ENCODE data around the gene DDI1.

DNA sequence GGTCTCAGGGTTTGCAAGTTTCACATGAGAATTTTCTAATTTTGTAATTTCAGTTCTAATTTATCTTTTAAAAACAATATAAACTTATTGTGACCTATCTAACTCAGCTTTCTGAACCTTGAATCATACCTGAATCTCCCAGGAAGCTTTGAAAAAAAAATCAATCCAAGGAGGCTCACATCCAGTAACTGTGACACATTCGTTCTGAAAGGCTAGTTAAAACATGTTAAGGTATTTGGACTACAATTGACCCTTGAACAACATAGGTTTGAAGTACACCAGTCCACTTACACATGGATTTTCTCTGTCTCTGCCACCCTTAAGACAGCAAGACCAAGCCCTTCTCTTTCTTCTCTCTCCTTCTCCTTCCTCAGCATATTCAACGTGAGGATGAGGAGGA, 40.0 kb downstream of the DDI1 start:
- no peak for TF ChIP-seq CTCF (conservative IDR thresholded peaks at IDR 0.05; ENCODE audit: low read depth, low read length)
- TF ChIP-seq POLR2A (IDR thresholded peaks at IDR 0.05; ENCODE audit: low read depth, low read length), result no peak
- no peak for TF ChIP-seq MAZ (IDR thresholded peaks at IDR 0.05; ENCODE audit: borderline replicate concordance, low read depth, low read length)
- no peak for TF ChIP-seq SMC3 (IDR thresholded peaks at IDR 0.05; ENCODE audit: low read depth, low read length)
- no peak for TF ChIP-seq MAFK (IDR thresholded peaks at IDR 0.05; ENCODE audit: low read depth, low read length)
- no peak for TF ChIP-seq RAD21 (IDR thresholded peaks at IDR 0.05; ENCODE audit: low read length)
- no peak for TF ChIP-seq MXI1 (IDR thresholded peaks at IDR 0.05; ENCODE audit: borderline replicate concordance, low read depth, low read length)
- no peak for TF ChIP-seq RFX5 (IDR thresholded peaks at IDR 0.05; ENCODE audit: low read depth, low read length)
- no peak for TF ChIP-seq RCOR1 (IDR thresholded peaks at IDR 0.05; ENCODE audit: insufficient replicate concordance, low read length)
- TF ChIP-seq CEBPB (IDR thresholded peaks at IDR 0.05; ENCODE audit: low read depth, low read length), result no peak
- TF ChIP-seq FOS (IDR thresholded peaks at IDR 0.05; ENCODE audit: low read depth, low read length), result no peak
- TF ChIP-seq CHD1 (IDR thresholded peaks at IDR 0.05; ENCODE audit: low read depth, low read length), result no peak

All from IMR-90 (cell line).